Stomach (tissue), 9 donors: ENCODE results near the gene GAS5. TPM values are rescaled to one million over a fixed set of nuclear protein-coding genes. Genes with fewer than 3 reads are reported as not detected.

Source experiments
- DNase-seq, 2 donors: peaks; one replicate each; pipeline versions ENCODE4 v3.0.0 to v3.0.0-alpha.2; 2013 to 2019
- H3K27ac ChIP-seq, 5 donors: fragments of 200-600 bp in 4 of 5; sonication (generic) in 4 of 5; one replicate each; pipeline ENCODE4 v1.5.1; 2013 to 2019; ENCODE audit warnings: mild to moderate bottlenecking in 1 of 5, moderate library complexity in 1 of 5
- H3K27me3 ChIP-seq, 3 donors: fragments of 200-600 bp; sonication (generic); one replicate each; pipeline ENCODE4 v1.5.1; 2017 to 2019; ENCODE audit warnings: mixed run types in 1 of 3
- H3K36me3 ChIP-seq, 4 donors: fragments of 200-600 bp; sonication (generic); 1 replicate in 3 of 4; 2 replicates in 1 of 4; pipeline ENCODE4 v1.5.1; 2016 to 2019
- H3K4me1 ChIP-seq, 4 donors: fragments of 200-600 bp; sonication (generic); one replicate each; pipeline ENCODE4 v1.5.1; 2016 to 2019
- H3K4me3 ChIP-seq, 4 donors: fragments of 200-600 bp; sonication (generic) in 3 of 4; one replicate each; pipeline ENCODE4 v1.5.1; 2016 to 2019; ENCODE audit warnings: mild to moderate bottlenecking in 1 of 4
- H3K9me3 ChIP-seq, 4 donors: fragments of 200-600 bp; sonication (generic); one replicate each; pipeline ENCODE4 v1.5.1; 2016 to 2019
- CTCF ChIP-seq, 7 experiments: fragments of 450-650 bp in 4 of 7; fragments of 200-600 bp in 3 of 7; sonication (generic) in 3 of 7; IDR thresholded peaks; one replicate each; pipeline ENCODE4 v1.5.1; 2016 to 2019; ENCODE audit warnings: antibody characterized with exemption in 7 of 7, control low read depth in 2 of 7, mild to moderate bottlenecking in 1 of 7
- EP300 ChIP-seq: sonication (generic); formaldehyde crosslinking; IDR thresholded peaks from one replicate; pipeline ENCODE4 v1.6.1; 2017; ENCODE audit warnings: antibody characterized with exemption
- POLR2A ChIP-seq, 4 donors: fragments of 450-650 bp; IDR thresholded peaks; one replicate each; pipeline ENCODE4 v1.6.1; 2016; ENCODE audit warnings: antibody characterized with exemption in 4 of 4, control low read depth in 2 of 4, mild to moderate bottlenecking in 1 of 4, moderate library complexity in 1 of 4
- POLR2AphosphoS5 ChIP-seq, 3 donors: sonication (generic); formaldehyde crosslinking; IDR thresholded peaks; one replicate each; pipeline ENCODE4 v1.6.1; 2016; ENCODE audit warnings: antibody characterized with exemption in 3 of 3
- WGBS, 5 donors: extraction: QIAGEN DNeasy Blood & Tissue Kit in 3 of 5; methylation state at CpG; one replicate each; pipeline versions ENCODE4 v1.1.5 to v1.1.7; 2013 to 2018; 5-methylcytosine and 5-hydroxymethylcytosine counted together
- intact Hi-C: fragments of 100-400 bp; cut with DNase I; formaldehyde crosslinking; loops from one replicate; pipeline ENCODE4 v1.15.1; 2023; ENCODE audit warnings: low total_unique reads
- polyA plus RNA-seq, 3 donors: library from polyadenylated mRNA; stranded (reverse); fragments of 200-250 nt; gene quantifications; one replicate each; pipeline ENCODE4 v1.2.3, GENCODE V29; 2013
- total RNA-seq, 5 donors: library from RNA; depleted of rRNA; stranded (reverse); fragments of >200 nt; gene quantifications; one replicate each; pipeline versions ENCODE4 v1.1.0 to v1.2.3, GENCODE V29; 2014 to 2016
- donor health status: healthy with polysubstance abuse.
- donor health status: Bipolar disorder and iron deficiency.
- donor health status: healthy.

GAS5 gene
- total and polyA plus RNA-seq, 8 donors: 256 to 1,014 (median 431) TPM

- intact Hi-C loops: no loop called here
- H3K27ac ChIP-seq: no peak overlapping the region
- no peak for DNase-seq
- 93 to 100% (median 97%) methylated on average over 2 of the region's 2 CpGs for WGBS, 5 donors
- no peak overlapping the region for H3K4me3 ChIP-seq
- TF ChIP-seq POLR2AphosphoS5 (IDR thresholded peaks at IDR 0.05) (no peak), POLR2A (IDR thresholded peaks at IDR 0.05) (no peak), EP300 (no peak), CTCF (IDR thresholded peaks at IDR 0.05) (no peak)
- H3K27me3 ChIP-seq: no peaks in the 10 kb centered on the region
- H3K4me1 ChIP-seq: peaks cover 0 to 11% (median 3%) of the 10 kb centered on the region in 4 donors
- no peaks in the 10 kb centered on the region for H3K9me3 ChIP-seq
- peaks cover 10 to 32% (median 20%) of the 10 kb centered on the region in 4 donors for H3K36me3 ChIP-seq
Measured at GRCh38 chr1:173889885-173890284, 22.1 kb upstream of the GAS5 start.

- no peak for DNase-seq
- TF ChIP-seq POLR2AphosphoS5 (IDR thresholded peaks at IDR 0.05): no peak
- TF ChIP-seq EP300: no peak
- no peak for TF ChIP-seq POLR2A (IDR thresholded peaks at IDR 0.05)
- no peak for TF ChIP-seq CTCF (IDR thresholded peaks at IDR 0.05)
- Histone ChIP-seq H3K27me3 (no peaks in the 10 kb centered on the region), H3K36me3 (peaks cover 10 to 30% (median 20%) of the 10 kb centered on the region in 4 donors), H3K27ac (no peak overlapping the region), H3K4me3 (no peak overlapping the region), H3K4me1 (peaks cover 0 to 11% (median 3%) of the 10 kb centered on the region in 4 donors), H3K9me3 (no peaks in the 10 kb centered on the region)
- intact Hi-C loops: no loop called here
Measured at GRCh38 chr1:173888749-173889148, 21.0 kb upstream of the GAS5 start.

- intact Hi-C loops: no loop called here
- no peak for TF ChIP-seq EP300
- no peak for TF ChIP-seq POLR2AphosphoS5 (IDR thresholded peaks at IDR 0.05)
- TF ChIP-seq CTCF (IDR thresholded peaks at IDR 0.05): no peak
- peaks cover 0 to 11% (median 3%) of the 10 kb centered on the region in 4 donors for H3K4me1 ChIP-seq
- H3K27me3 ChIP-seq: no peaks in the 10 kb centered on the region
- peaks cover 10 to 30% (median 20%) of the 10 kb centered on the region in 4 donors for H3K36me3 ChIP-seq
- no peak overlapping the region for H3K4me3 ChIP-seq
- H3K9me3 ChIP-seq: no peaks in the 10 kb centered on the region
- WGBS, 5 donors: 65 to 87% (median 76%) methylated on average over 2 of the region's 2 CpGs
- no peak for DNase-seq
- H3K27ac ChIP-seq: no peak overlapping the region
Measured at GRCh38 chr1:173887627-173888026, 19.8 kb upstream of the GAS5 start.

GRCh38 chr1:173886746-173887611 lies 19.2 kb upstream of the GAS5 start:
- Histone ChIP-seq H3K9me3 (no peaks in the 10 kb centered on the region), H3K27ac (no peak overlapping the region), H3K27me3 (no peaks in the 10 kb centered on the region), H3K4me1 (peaks cover 0 to 11% (median 3%) of the 10 kb centered on the region in 4 donors), H3K4me3 (no peak overlapping the region), H3K36me3 (peaks cover 10 to 30% (median 20%) of the 10 kb centered on the region in 4 donors)
- DNase-seq: no peak
- TF ChIP-seq POLR2AphosphoS5 (IDR thresholded peaks at IDR 0.05) (no peak), EP300 (no peak), POLR2A (IDR thresholded peaks at IDR 0.05) (no peak), CTCF (IDR thresholded peaks at IDR 0.05) (no peak)
- 69 to 74% (median 73%) methylated on average over 4 of the region's 4 CpGs for WGBS, 5 donors
- intact Hi-C loops: no loop called here
